GM15510 (cell line): ENCODE data around the gene STK11.

ENCODE experiments used
- POLR2A ChIP-seq: IDR thresholded peaks from 3 replicates; pipeline ENCODE4 v1.6.1; 2011; ENCODE audit warnings: borderline replicate concordance; ENCODE audit not compliant: insufficient read length; ENCODE audit errors: extremely low read depth

STK11 gene

GRCh38 chr19:1241417-1242095 lies 36.0 kb downstream of the STK11 start, which contains the start of gene ATP5F1D:
Gene ATP5F1D (plus strand): TSS chr19:1241751. CDS start chr19:1241851, 100 bp downstream.
- TF ChIP-seq POLR2A = peak; percentile 80

GRCh38 chr19:1243768-1244692 lies 38.5 kb downstream of the STK11 start:
- TF ChIP-seq POLR2A = no peak

GRCh38 chr19:1244693-1245451 lies 39.3 kb downstream of the STK11 start:
- no peak for TF ChIP-seq POLR2A

GRCh38 chr19:1245494-1246264 lies 40.1 kb downstream of the STK11 start:
- no peak for TF ChIP-seq POLR2A

- TF ChIP-seq POLR2A = no peak
Measured at GRCh38 chr19:1247748-1248138, 42.2 kb downstream of the STK11 start.

GRCh38 chr19:1248139-1248785 lies 42.7 kb downstream of the STK11 start, which contains the start of gene MIDN:
Gene MIDN (plus strand): TSS chr19:1248583. CDS start chr19:1250297, 1,714 bp downstream.
- TF ChIP-seq POLR2A = peak; percentile 96

GRCh38 chr19:1248786-1249297 lies 43.3 kb downstream of the STK11 start:
- TF ChIP-seq POLR2A = no peak

- TF ChIP-seq POLR2A = peak; percentile 79
Measured at GRCh38 chr19:1249298-1249989, 43.9 kb downstream of the STK11 start.

GRCh38 chr19:1249990-1250436 lies 44.4 kb downstream of the STK11 start:
- no peak for TF ChIP-seq POLR2A

- TF ChIP-seq POLR2A = peak; percentile 26
Measured at GRCh38 chr19:1250437-1251260, 45.1 kb downstream of the STK11 start.

- TF ChIP-seq POLR2A = peak; percentile 41
Measured at GRCh38 chr19:1251330-1252220, 46.0 kb downstream of the STK11 start.
